ENCODE measurements around the gene CHTF8.
A peak's percentile ranks its signal among the peaks of the same experiment; 100 is the strongest.

Gene CHTF8

DNA sequence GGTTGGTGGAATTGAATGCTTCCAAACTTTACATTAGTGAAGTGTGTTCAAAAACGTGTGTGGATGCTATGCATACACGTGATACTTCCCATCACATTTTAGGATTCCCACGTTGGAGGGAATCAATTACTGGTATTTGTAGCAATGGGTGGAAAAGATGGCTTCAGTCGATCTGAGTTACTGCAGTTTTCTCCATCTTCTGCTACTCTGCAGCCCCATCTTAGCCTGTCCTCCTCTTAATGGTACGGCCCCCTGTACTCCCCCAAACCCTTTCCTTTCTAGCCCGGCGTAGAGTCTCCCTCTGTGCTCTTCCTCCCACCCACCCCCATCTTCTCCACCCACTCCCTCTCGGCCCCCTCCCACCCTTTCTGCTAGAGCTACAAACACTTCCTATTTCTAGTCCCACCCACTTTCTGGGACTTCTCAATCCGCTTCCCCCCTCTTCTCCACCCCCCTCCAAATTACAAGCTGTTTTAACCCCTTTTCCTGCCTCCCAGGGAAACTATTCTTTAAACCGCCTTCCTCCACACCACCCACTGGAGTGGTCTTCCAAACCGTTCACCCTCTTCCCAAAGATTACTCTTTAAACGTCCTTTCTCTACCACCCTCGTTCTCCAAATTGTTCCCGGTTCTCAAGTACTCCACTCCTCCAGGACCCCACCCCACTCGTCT is 1.1 kb downstream of the CHTF8 start:
- TF ChIP-seq, protein P1, sequence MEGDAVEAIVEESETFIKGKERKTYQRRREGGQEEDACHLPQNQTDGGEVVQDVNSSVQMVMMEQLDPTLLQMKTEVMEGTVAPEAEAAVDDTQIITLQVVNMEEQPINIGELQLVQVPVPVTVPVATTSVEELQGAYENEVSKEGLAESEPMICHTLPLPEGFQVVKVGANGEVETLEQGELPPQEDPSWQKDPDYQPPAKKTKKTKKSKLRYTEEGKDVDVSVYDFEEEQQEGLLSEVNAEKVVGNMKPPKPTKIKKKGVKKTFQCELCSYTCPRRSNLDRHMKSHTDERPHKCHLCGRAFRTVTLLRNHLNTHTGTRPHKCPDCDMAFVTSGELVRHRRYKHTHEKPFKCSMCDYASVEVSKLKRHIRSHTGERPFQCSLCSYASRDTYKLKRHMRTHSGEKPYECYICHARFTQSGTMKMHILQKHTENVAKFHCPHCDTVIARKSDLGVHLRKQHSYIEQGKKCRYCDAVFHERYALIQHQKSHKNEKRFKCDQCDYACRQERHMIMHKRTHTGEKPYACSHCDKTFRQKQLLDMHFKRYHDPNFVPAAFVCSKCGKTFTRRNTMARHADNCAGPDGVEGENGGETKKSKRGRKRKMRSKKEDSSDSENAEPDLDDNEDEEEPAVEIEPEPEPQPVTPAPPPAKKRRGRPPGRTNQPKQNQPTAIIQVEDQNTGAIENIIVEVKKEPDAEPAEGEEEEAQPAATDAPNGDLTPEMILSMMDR (IDR thresholded peaks at IDR 0.05) = no peak

DNA sequence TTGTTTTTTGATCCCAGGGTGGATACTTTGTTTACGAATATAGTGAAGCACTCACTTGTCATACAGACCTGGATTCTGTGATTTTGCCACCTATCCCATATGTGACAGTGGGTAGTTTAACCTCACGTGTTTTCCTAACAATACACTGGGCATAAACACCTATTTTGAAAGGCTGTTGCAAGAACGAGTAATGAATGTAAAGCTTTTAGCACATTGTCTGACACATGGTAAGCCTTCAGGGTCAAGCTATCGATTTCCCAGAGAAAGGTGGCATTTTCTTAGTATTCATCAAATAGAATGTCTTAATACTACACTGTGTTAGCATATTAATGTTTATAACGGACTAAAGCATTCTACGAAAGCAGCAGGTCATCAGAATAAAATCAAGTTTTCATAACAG is 1.9 kb downstream of the CHTF8 start:
- TF ChIP-seq, protein P1 (IDR thresholded peaks at IDR 0.05) = no peak

DNA sequence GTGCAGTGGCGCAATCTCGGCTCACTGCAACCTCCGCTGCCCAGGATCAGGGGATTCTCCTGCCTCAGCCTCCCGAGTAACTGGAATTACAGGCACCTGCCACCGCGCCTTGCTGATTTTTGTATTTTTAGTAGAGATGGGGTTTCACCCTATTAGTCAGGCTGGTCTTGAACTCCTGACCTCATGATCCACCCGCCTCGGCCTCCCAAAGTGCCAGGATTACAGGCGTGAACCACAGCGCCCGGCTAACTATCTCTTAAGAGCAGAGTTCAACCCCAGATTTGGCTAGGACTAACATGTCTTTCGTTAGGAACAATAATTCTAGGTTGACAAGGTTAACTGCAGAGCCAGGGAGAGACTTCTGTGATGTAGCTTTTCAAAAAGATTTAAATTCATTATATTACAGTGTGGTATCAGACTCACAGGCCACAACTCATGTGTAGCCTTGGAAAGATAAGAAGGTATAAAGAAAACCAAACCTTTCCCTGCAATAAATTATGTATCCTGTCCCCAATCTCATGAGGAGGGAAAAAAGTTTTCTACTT is 4.3 kb downstream of the CHTF8 start:
- TF ChIP-seq, protein P1 (IDR thresholded peaks at IDR 0.05) = no peak

DNA sequence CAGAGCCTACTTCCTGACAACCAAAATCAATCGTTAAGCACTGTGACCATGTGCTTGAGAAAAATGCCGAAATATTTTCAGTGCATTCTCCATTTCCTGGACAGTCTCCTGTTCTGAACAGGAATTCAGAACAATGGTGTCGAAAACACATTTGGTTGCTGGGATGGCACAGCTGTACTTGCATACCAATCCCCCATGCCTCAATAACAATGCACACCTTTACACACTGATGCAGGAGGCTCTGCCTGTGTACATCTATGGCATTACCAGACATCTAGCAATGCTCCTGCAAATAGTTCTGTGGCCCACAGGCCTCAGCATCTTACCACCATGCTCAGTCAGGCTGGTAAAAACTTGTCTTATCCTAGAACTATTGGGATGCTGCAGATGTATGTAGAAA is 6.2 kb downstream of the CHTF8 start:
- TF ChIP-seq, protein P1 (IDR thresholded peaks at IDR 0.05) = no peak

DNA sequence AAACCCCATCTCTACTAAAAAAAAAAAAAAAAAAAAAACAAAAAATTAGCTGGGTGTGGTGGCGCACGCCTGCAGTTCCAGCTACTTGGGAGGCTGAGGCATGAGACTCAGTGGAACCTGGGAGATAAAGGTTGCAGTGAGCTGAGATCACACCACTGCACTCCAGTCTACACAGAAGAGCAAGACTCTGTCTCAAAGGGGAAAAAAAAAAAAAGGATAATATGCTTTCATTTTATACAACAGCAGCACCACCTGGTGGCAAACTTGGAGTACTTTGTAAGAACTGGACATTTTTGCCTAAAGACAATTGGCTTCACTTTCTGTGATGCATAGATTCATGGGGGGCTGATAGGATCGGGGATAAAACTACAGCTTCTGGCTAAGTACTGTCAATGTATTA is 8.5 kb downstream of the CHTF8 start:
- TF ChIP-seq, protein P1 (IDR thresholded peaks at IDR 0.05) = peak; percentile 65

DNA sequence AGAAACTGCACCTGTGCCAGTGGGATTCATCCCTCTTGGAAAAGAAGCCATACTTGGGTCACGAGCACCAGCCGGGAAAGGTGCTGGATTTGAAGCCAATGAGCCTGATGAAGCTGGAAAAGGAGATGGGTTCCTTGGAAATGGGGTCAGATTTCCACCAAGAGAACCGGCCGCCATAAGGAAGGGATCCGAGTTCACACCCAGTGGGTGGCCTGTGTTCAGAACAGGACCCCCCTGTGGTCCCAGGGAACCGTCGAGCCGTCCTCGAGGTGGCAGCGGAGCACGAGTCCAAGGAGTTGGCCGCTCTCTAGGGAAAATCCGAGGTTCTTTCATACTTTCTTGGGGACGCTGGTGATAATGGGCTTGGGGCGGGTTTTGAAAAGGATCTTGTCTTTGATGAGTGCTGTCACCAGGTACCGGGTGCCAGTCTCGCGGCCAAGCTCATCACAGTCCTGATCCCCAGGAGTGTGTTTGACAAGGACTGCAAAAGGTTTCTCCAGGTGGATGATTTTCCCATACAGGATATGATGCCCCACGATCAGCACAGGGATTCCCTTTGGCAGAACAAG is 12.2 kb downstream of the CHTF8 start:
- TF ChIP-seq, protein P1 (IDR thresholded peaks at IDR 0.05) = no peak

DNA sequence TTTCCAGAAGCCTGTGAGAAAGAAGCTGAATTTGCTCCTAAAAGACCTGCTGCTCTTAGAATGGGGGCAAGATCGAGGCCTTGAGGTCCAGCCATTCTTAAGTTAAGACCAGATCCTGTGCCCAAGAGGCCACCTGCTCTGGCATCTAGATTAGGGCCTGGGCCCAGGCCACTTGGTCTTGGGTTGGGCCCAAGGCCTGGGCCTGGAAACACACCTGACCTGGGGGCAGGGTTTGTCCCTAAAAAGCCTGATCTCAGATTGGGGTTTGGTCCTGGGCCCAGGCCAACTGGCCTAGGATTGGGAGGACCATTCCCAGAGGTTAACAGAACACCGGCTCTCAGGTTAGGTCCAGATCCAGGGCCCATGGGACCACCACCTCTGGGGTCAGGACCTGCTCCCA is 12.9 kb downstream of the CHTF8 start:
- TF ChIP-seq, protein P1 (IDR thresholded peaks at IDR 0.05) = no peak
